ENCODE data around the gene LGALS4. TPM values are rescaled to one million over a fixed set of nuclear protein-coding genes. Genes with fewer than 3 reads are reported as not detected.

Gene LGALS4
- total and polyA plus RNA-seq, 9 of the 15 experiments (the other 6 are each of a cell fraction or from before 2014, with no cell fraction given) = 0.08 to 1.1 (median 0.30) TPM; not detected in 3

GRCh38 chr19:38759590-38760003, 53.1 kb downstream of the LGALS4 start:
- Histone ChIP-seq H3K36me3 (ENCODE audit: control insufficient read depth, insufficient read depth, low read length) (no peaks in the 10 kb centered on the region), H3K9me1 (ENCODE audit: control insufficient read depth, insufficient read depth, low read length) (no peaks in the 10 kb centered on the region), H4K20me1 (replicated peaks; ENCODE audit: control insufficient read depth, insufficient read depth, low read length) (no peaks in the 10 kb centered on the region), H3K27ac (ENCODE audit: extremely low read depth, low read depth, low read length) (no peak overlapping the region), H3K9me3 (replicated peaks; ENCODE audit: control insufficient read depth, insufficient read depth, low read depth, low read length) (no peaks in the 10 kb centered on the region), H3K4me2 (ENCODE audit: insufficient read depth, low read length) (no peak overlapping the region), H3K27me3 (ENCODE audit: control insufficient read depth in 2 of 2, insufficient read depth in 2 of 2, low read length in 2 of 2) (no peaks in the 10 kb centered on the region), H2AFZ (ENCODE audit: low read depth, low read length) (peak overlapping the region; percentile 68), H3K79me2 (ENCODE audit: control insufficient read depth, insufficient read depth, low read length) (no peaks in the 10 kb centered on the region), H3K4me1 (replicated peaks in 1 of 2; ENCODE audit: control insufficient read depth in 2 of 2, insufficient read depth in 2 of 2, low read length in 2 of 2) (peaks cover 0 to 4% of the 10 kb centered on the region in 2 experiments; a peak in 2 of 5 replicates), H3K4me3 (no peak overlapping the region), H3K9ac (ENCODE audit: insufficient read depth in 1 of 2, low read depth in 2 of 2, low read length in 2 of 2) (no peak overlapping the region)
- ChIA-PET POLR2A (interaction anchor here (0.6 kb wide), 1 partner anchor 120 kb away, joined by 4 read pairs; no protein-coding TSS in a partner anchor), CTCF (ENCODE audit: low intra/inter-chr PET ratio) (no interaction called here)
- ATAC-seq (no peak), DNase-seq (ENCODE audit: extremely low read depth in 1 of 4, low spot score in 3 of 4) (no peak), FAIRE-seq (no peak)
- intact Hi-C loops (cut with micrococcal nuclease) = no loop called here
- no TSS peak for BruUV-seq (replicated peaks)
- WGBS (ENCODE audit: insufficient coverage, low coverage, missing lambda C conversion rate) = 35% methylated on average over 7 of the region's 10 CpGs
- in situ Hi-C loops (cut with MboI) = no loop called here
- no peak for TF ChIP-seq RBM15 (IDR thresholded peaks at IDR 0.05; ENCODE audit: insufficient read depth, low read length)
- TF ChIP-seq ARID3A (IDR thresholded peaks at IDR 0.05; ENCODE audit: borderline replicate concordance, low read depth, low read length) = no peak
- peak; percentile 42 for TF ChIP-seq CEBPB (tag; IDR thresholded peaks at IDR 0.05)
- no peak for TF ChIP-seq ZNF551 (CRISPR knock-in tag; IDR thresholded peaks at IDR 0.05)
- no peak for TF ChIP-seq PHF8 (IDR thresholded peaks at IDR 0.05; ENCODE audit: borderline replicate concordance, low read length)
- TF ChIP-seq ZNF384 (IDR thresholded peaks at IDR 0.05; ENCODE audit: low read depth, low read length) = peak; percentile 27; the same call in 1 of the 2 replicates
- TF ChIP-seq KLF16 (IDR thresholded peaks at IDR 0.05) = no peak
- no peak for TF ChIP-seq PYGO2 (tag; IDR thresholded peaks at IDR 0.05)
- TF ChIP-seq RUNX1 (IDR thresholded peaks at IDR 0.05; ENCODE audit: low read depth) = no peak
- peak; percentile 18; the same call in 1 of the 2 replicates for TF ChIP-seq SPI1 (IDR thresholded peaks at IDR 0.05; ENCODE audit: borderline replicate concordance, low read depth, low read length)
